Upper lobe of right lung (tissue), 1 donor: ENCODE data around the gene CAMTA2. TPM values are rescaled to one million over a fixed set of nuclear protein-coding genes. Genes with fewer than 3 reads are reported as not detected.

Source experiments
- ATAC-seq: fragments of 200-7000 bp; cut with Tn5 transposase; one replicate; pipeline ENCODE4 v1.9.1; 2020; ENCODE audit warnings: mild to moderate bottlenecking, moderate library complexity
- DNase-seq: peaks from one replicate; pipeline ENCODE4 v3.0.0-alpha.2; 2020
- H3K27ac ChIP-seq: fragments of 200-600 bp; one replicate; pipeline ENCODE4 v1.8.0; 2022
- H3K27me3 ChIP-seq: fragments of 200-600 bp; one replicate; pipeline ENCODE4 v1.8.0; 2022; ENCODE audit warnings: mild to moderate bottlenecking
- H3K36me3 ChIP-seq: fragments of 200-600 bp; one replicate; pipeline ENCODE4 v1.8.0; 2022
- H3K4me1 ChIP-seq: fragments of 200-600 bp; one replicate; pipeline ENCODE4 v1.8.0; 2022
- H3K4me3 ChIP-seq: fragments of 200-600 bp; one replicate; pipeline ENCODE4 v1.8.0; 2022; ENCODE audit warnings: mild to moderate bottlenecking
- H3K9me3 ChIP-seq: fragments of 200-600 bp; one replicate; pipeline ENCODE4 v1.8.0; 2022
- CTCF ChIP-seq: fragments of 200-600 bp; IDR thresholded peaks from one replicate; pipeline ENCODE4 v1.8.0; 2022; ENCODE audit warnings: antibody characterized with exemption
- intact Hi-C: fragments of 100-400 bp; cut with DNase I; formaldehyde crosslinking; loops from one replicate; pipeline ENCODE4 v1.11.0; 2022
- total RNA-seq: library from RNA; stranded (reverse); fragmentation: NEBNext Ultra II Directional; extraction: Animal tissue kit (Norgen Biotek cat#: 25700); gene quantifications from one replicate; pipeline ENCODE4 v1.2.1, GENCODE V29; 2021
- donor health status: DM: no; HTN: yes; CAD: no; lungs with severe emphysema.

The CAMTA2 gene
- total RNA-seq, 1 donor from 2014 or later = 55.8 TPM

GRCh38 chr17:4942760-4943508 lies 44.5 kb downstream of the CAMTA2 start:
- intact Hi-C loops = no loop called here
- ATAC-seq (no peak), DNase-seq (no peak)
- Histone ChIP-seq H3K9me3 (no peaks in the 10 kb centered on the region), H3K27ac (no peak overlapping the region), H3K36me3 (peaks cover 53% of the 10 kb centered on the region), H3K4me1 (peaks cover 70% of the 10 kb centered on the region), H3K27me3 (no peaks in the 10 kb centered on the region), H3K4me3 (no peak overlapping the region)
- TF ChIP-seq CTCF = no peak

- H3K36me3 ChIP-seq = peaks cover 56% of the 10 kb centered on the region
- H3K4me1 ChIP-seq = peaks cover 62% of the 10 kb centered on the region
- no peak for ATAC-seq
- no peaks in the 10 kb centered on the region for H3K27me3 ChIP-seq
- intact Hi-C loops = no loop called here
- H3K27ac ChIP-seq = peak overlapping the region; percentile 91
- peak overlapping the region; percentile 98 for H3K4me3 ChIP-seq
- no peak for DNase-seq
- no peak for TF ChIP-seq CTCF
- H3K9me3 ChIP-seq = no peaks in the 10 kb centered on the region
Measured at GRCh38 chr17:4941319-4941610, 46.2 kb downstream of the CAMTA2 start.

DNA sequence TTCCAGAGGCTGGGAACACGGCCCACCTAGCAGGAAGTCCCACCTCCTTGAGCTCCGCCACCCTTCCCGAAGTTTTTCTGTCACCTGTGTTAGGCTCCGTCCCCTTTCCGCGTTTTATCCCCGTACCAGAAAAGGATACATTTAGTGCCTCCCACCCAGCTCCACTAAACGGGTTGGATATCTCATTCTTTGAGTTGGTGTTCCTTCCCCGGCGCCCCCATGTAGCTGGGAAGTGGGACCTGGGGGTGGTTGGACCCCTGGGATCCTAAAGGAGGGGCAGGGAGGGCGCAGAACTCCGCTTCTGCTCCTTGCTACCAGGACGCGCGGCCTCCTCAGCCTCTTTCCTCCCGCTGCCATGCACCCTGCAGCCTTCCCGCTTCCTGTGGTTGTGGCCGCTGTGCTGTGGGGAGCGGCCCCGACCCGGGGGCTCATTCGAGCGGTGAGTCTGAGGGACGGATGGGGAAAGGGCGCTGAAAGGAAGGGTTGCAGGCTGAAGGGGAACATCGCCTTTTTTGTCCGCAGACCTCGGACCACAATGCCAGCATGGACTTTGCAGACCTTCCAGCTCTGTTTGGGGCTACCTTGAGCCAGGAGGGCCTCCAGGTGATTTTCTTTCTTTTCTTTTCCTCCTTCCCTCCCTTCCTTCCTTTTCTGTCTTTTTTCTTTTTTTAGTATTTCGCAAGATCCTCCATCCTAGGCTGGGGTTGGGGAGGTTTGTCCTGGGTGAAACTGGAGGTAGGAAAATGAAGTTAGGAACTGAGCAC lies 46.7 kb downstream of the CAMTA2 start:
- H3K9me3 ChIP-seq = no peaks in the 10 kb centered on the region
- H3K4me3 ChIP-seq = peak overlapping the region; percentile 98
- H3K27ac ChIP-seq = peak overlapping the region; percentile 91
- DNase-seq (peak; percentile 68), ATAC-seq (peak; percentile 59)
- peaks cover 57% of the 10 kb centered on the region for H3K4me1 ChIP-seq
- H3K27me3 ChIP-seq = no peaks in the 10 kb centered on the region
- intact Hi-C loops = no loop called here
- TF ChIP-seq CTCF = no peak
- H3K36me3 ChIP-seq = peaks cover 51% of the 10 kb centered on the region

DNA sequence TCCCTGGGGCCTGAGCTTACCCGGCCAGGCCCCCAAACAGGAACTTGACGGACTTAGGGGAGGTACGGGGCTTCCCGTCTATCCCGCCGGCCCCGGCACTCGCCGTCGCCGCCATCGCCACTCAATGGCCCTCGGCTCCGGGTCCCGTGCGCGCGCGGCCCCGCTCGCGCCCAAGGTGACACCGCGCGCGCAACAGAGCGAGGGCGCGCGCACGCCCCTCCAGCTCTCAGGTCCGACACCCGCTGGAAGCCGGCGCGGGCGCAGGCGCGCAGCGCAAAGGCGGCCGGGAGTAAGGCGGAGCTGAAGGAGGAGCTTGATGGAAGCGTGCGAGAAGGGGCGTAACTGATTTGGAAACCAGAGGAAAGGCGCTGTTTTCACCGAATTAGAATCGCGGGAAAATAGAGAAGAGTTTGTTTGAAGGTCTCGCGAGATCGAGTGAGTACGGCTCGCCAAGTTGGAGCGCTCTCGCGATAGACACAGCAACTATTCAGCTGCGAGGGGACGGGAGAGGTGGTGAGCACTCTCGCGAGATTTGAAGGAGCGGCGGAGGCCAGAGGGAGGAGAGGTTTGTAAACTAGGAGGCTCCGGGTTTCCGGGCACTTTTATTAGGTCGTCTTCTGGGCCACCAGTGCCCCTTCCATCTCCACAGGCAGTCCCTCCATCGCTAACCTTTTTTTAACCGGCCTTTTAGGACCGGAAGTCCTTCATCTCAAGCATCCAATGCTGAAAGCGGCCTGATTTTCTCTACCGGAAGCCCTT lies 47.5 kb downstream of the CAMTA2 start, which contains the start of the genes RNF167 and SLC25A11:
Gene RNF167 (plus strand): TSS at position 473 of the 759 bp plus-strand sequence. CDS start 642 bp downstream, outside the sequence.
Gene SLC25A11 (minus strand): TSS at position 251 of the 759 bp plus-strand sequence. CDS start 136 bp downstream, at position 115.
- TF ChIP-seq CTCF = no peak
- no peaks in the 10 kb centered on the region for H3K27me3 ChIP-seq
- H3K4me1 ChIP-seq = peaks cover 50% of the 10 kb centered on the region
- peaks cover 43% of the 10 kb centered on the region for H3K36me3 ChIP-seq
- ATAC-seq (peak; percentile 95), DNase-seq (peak; percentile 97)
- no peaks in the 10 kb centered on the region for H3K9me3 ChIP-seq
- peak within 1 kb of the TSS; percentile 98 for H3K4me3 ChIP-seq
- intact Hi-C loops = no loop called here
- peak within 1 kb of the TSS; percentile 91 for H3K27ac ChIP-seq

DNA sequence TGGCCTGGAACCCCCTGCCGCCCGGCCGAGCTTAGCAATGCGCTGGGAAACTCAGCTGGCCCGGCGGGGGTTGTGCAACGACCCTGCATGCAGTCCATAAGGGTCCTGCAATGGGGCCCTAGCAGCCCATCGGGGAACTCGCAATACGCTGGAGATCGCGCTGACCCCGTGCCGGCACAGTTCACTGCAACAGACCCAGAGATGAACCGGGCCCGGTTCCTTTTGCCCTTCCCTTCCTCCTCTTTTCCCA lies 48.0 kb downstream of the CAMTA2 start:
- DNase-seq (peak; percentile 78), ATAC-seq (no peak)
- Histone ChIP-seq H3K27ac (peak overlapping the region; percentile 91), H3K4me3 (peak overlapping the region; percentile 98), H3K27me3 (no peaks in the 10 kb centered on the region), H3K9me3 (no peaks in the 10 kb centered on the region), H3K4me1 (peaks cover 44% of the 10 kb centered on the region), H3K36me3 (peaks cover 38% of the 10 kb centered on the region)
- TF ChIP-seq CTCF = no peak
- intact Hi-C loops = no loop called here
